ENCODE measurements around the gene RPS29.

The RPS29 gene

DNA sequence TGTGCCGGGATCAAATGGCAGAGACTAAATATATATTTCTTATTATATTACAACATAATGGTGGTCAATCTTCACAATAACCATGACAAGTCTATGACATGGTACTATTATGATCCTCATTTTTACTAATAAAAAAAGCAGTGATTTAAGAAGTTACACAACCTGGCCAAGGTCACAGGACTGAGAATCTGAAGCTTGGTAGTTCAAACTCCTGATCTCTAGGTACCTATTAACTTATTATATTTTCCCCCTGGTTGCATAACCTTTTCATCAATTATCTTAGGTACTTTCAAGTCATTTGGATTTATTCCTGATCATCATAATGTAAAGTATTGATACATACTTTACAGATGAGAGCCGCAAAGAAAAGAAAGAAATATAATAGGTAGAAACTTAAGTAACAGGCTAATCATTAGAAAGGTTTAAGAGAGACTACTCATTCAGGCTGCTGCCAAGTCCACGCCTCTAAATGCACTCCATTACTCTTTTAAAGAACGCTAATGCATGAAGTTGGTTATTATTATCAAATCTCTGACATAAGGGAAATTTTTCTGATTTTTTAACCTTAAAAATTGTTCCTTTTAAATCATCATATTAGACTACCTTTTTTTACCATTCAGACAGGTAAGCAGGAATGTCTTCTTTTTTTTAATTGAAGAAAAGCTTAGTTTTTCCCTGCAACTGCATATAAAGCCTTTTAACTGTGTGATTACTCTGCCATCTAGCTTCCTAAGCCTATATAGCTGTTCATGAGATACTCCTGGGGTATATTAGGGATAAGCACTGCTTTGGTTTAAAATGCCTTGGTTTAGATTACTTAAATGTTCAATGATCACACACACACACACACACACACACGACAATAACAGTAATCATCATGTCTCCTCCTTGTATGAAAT is 35.6 kb downstream of the RPS29 start:
- no peak for DNase-seq (ENCODE audit: low read depth in 2 of 2)

GRCh38 chr14:49549881-49550280 is 36.3 kb downstream of the RPS29 start:
- DNase-seq (ENCODE audit: low read depth in 2 of 2), result no peak

GRCh38 chr14:49549446-49549845 is 36.7 kb downstream of the RPS29 start:
- no peak for DNase-seq (ENCODE audit: low read depth in 2 of 2)

- no peak for DNase-seq (ENCODE audit: low read depth in 2 of 2)
Observed at GRCh38 chr14:49546766-49547165, 39.4 kb downstream of the RPS29 start.

- DNase-seq (ENCODE audit: low read depth in 2 of 2), result no peak
Observed at GRCh38 chr14:49545716-49546115, 40.5 kb downstream of the RPS29 start.

DNA sequence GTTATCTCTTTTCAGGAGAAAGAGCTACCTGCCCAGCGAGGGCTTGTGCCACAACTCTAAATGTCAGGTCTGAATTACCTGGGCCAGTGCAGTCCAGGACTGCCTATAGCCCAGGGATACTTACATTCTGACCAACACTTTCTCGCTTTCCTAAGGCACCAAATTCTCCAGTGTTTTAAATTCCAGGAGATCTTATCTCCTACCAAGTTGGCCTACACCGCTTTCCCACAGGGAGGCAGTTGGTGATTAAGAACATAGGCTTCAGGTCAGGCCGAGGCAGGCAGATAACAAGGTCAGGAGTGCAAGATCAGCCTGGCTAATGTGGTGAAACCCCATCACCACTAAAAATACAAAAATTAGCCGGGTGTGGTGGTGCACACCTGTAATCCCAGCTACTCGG is 41.1 kb downstream of the RPS29 start:
- no peak for DNase-seq (ENCODE audit: low read depth in 2 of 2)

DNA sequence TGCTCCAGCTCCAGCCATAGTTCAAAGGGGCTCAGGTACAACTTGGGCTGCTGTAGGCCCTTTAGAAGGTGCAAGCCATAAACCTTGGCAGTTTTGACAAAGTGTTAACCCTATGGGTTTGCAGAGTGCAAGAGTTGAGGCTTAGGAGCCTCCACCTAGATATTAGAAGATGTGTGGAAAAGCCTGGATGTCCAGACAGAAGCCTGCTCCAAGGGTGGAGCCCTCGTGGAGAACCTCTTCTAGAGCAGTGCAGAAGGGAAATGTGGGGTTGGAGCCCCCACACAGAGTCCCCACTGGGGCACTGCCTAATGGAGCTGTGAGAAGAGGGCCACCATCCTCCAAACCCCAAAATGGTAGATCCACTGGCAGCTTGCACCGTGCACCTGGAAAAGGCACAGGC is 45.1 kb downstream of the RPS29 start:
- no peak for DNase-seq (ENCODE audit: low read depth in 2 of 2)

DNA sequence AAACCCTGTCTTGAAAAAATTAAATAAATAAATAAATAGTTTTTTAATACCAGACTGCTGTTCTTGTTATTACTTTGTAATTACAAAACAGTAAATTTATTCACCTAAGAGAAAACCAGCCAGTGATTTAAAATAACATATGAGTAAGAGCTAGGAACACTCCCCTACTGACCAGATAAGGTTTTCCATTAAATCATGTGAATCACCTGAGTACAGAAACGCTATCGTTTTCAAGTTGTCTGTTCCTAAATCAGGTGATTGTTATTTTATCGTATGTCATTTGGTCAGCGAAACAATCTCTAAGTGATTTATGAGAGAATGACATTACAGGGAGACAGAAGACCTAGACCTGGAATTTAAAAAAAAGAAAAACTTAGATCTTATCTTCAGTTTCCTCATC is 47.3 kb downstream of the RPS29 start:
- DNase-seq (ENCODE audit: low read depth in 2 of 2), result no peak

Data from stimulated activated CD4-positive, alpha-beta T cell treated with anti-CD3 and anti-CD28 coated beads, Interleukin-12 subunit alpha, Interleukin-12 subunit beta, amount 100 ng/mL, for 24 hours (primary cell).